ENCODE measurements around the gene VPS41.

DNA sequence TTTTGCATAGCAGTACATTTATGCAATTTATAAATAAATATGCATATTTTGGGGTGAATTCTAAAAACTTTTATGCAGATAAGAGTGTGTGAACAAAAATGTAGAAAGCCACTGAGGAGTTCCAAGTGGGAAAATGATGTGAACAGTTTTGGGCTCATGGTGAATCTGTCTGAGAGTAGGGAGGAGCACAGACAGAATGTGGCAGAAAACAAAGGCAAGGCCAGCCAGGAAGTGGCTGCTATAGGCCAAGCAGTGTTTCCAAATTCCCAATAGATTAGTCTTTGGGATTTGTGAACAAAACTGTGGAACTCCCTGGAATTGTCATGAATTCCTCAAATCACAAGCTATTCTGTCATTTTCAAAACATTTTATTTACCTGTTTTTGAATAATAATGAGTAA, 204.2 kb downstream of the VPS41 start:
- TF ChIP-seq, protein P1, sequence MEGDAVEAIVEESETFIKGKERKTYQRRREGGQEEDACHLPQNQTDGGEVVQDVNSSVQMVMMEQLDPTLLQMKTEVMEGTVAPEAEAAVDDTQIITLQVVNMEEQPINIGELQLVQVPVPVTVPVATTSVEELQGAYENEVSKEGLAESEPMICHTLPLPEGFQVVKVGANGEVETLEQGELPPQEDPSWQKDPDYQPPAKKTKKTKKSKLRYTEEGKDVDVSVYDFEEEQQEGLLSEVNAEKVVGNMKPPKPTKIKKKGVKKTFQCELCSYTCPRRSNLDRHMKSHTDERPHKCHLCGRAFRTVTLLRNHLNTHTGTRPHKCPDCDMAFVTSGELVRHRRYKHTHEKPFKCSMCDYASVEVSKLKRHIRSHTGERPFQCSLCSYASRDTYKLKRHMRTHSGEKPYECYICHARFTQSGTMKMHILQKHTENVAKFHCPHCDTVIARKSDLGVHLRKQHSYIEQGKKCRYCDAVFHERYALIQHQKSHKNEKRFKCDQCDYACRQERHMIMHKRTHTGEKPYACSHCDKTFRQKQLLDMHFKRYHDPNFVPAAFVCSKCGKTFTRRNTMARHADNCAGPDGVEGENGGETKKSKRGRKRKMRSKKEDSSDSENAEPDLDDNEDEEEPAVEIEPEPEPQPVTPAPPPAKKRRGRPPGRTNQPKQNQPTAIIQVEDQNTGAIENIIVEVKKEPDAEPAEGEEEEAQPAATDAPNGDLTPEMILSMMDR (IDR thresholded peaks at IDR 0.05), result no peak
- TF ChIP-seq POLR2A (IDR thresholded peaks at IDR 0.05), result no peak
